H9 (cell line): ENCODE measurements around the gene IDUA. TPM values are rescaled to one million over a fixed set of nuclear protein-coding genes. Genes with fewer than 3 reads are reported as not detected.
A peak's percentile ranks its signal among the peaks of the same experiment; 100 is the strongest.

ENCODE experiments used
- DNase-seq: peaks from one replicate; pipeline ENCODE4 v3.0.0-alpha.2; 2017
- H2AFZ ChIP-seq: one replicate; pipeline ENCODE4 v1.6.1; 2013; ENCODE audit warnings: mild to moderate bottlenecking, low read length, control low read depth, moderate library complexity
- H2AK5ac ChIP-seq: 2 replicates; pipeline ENCODE4 v1.6.1; 2013; ENCODE audit warnings: low read length, control low read depth, mixed read lengths; ENCODE audit not compliant: insufficient read length
- H2BK120ac ChIP-seq: one replicate; pipeline ENCODE4 v1.6.1; 2013; ENCODE audit warnings: low read depth, mild to moderate bottlenecking, low read length, control low read depth, inconsistent platforms; ENCODE audit not compliant: poor library complexity, severe bottlenecking
- H2BK12ac ChIP-seq: 2 replicates; pipeline ENCODE4 v1.6.1; 2013; ENCODE audit warnings: low read length, control low read depth, mixed read lengths, low read depth; ENCODE audit not compliant: insufficient read length
- H2BK15ac ChIP-seq: 2 replicates; pipeline ENCODE4 v1.6.1; 2013; ENCODE audit warnings: low read depth, low read length, control low read depth
- H2BK20ac ChIP-seq: one replicate; pipeline ENCODE4 v1.6.1; 2013; ENCODE audit warnings: low read depth, mild to moderate bottlenecking, low read length, control low read depth, inconsistent platforms; ENCODE audit not compliant: poor library complexity, severe bottlenecking
- H2BK5ac ChIP-seq: 2 replicates; pipeline ENCODE4 v1.6.1; 2013; ENCODE audit warnings: low read length, control low read depth, mixed read lengths; ENCODE audit not compliant: insufficient read length
- H3K14ac ChIP-seq: 2 replicates; pipeline ENCODE4 v1.6.1; 2013; ENCODE audit warnings: low read length, control low read depth; ENCODE audit not compliant: insufficient read depth
- H3K18ac ChIP-seq: 2 replicates; pipeline ENCODE4 v1.6.1; 2013; ENCODE audit warnings: low read depth, mild to moderate bottlenecking, mixed read lengths, low read length, control low read depth; ENCODE audit not compliant: insufficient read length
- H3K23ac ChIP-seq: 2 replicates; pipeline ENCODE4 v1.6.1; 2013; ENCODE audit warnings: low read length, control low read depth, mixed read lengths, low read depth; ENCODE audit not compliant: insufficient read length
- H3K23me2 ChIP-seq: 2 replicates; pipeline ENCODE4 v1.6.1; 2013; ENCODE audit warnings: low read depth, mild to moderate bottlenecking, mixed read lengths, low read length, control low read depth; ENCODE audit not compliant: insufficient read length, poor library complexity, severe bottlenecking
- H3K27ac ChIP-seq: 2 replicates; pipeline ENCODE4 v1.5.1; 2013; ENCODE audit warnings: low read length, control low read depth, mixed read lengths, low read depth; ENCODE audit not compliant: insufficient read length
- H3K27me3 ChIP-seq: 2 replicates; pipeline ENCODE4 v1.6.1; 2013; ENCODE audit warnings: low read length, control low read depth, inconsistent platforms; ENCODE audit not compliant: insufficient read depth
- H3K4ac ChIP-seq: 2 replicates; pipeline ENCODE4 v1.6.1; 2013; ENCODE audit warnings: low read depth, mild to moderate bottlenecking, control low read depth, inconsistent platforms, low read length, moderate library complexity
- H3K4me1 ChIP-seq: 2 replicates; pipeline ENCODE4 v1.6.1; 2013; ENCODE audit warnings: low read length, control low read depth, inconsistent platforms; ENCODE audit not compliant: insufficient read depth
- H3K4me2 ChIP-seq: 2 replicates; pipeline ENCODE4 v1.6.1; 2013; ENCODE audit warnings: low read length, control low read depth, mixed read lengths; ENCODE audit not compliant: insufficient read length, insufficient read depth
- H3K56ac ChIP-seq: 2 replicates; pipeline ENCODE4 v1.6.1; 2013; ENCODE audit warnings: low read depth, mild to moderate bottlenecking, mixed read lengths, low read length, control low read depth; ENCODE audit not compliant: insufficient read length
- H3K79me1 ChIP-seq: 2 replicates; pipeline ENCODE4 v1.6.1; 2013; ENCODE audit warnings: low read depth, mild to moderate bottlenecking, moderate library complexity, low read length, control low read depth, inconsistent platforms; ENCODE audit not compliant: insufficient read depth, poor library complexity, severe bottlenecking
- H3K79me2 ChIP-seq: 2 replicates; pipeline ENCODE4 v1.6.1; 2013; ENCODE audit warnings: low read length, control low read depth, inconsistent platforms; ENCODE audit not compliant: insufficient read depth
- H3K9ac ChIP-seq: 2 replicates; pipeline ENCODE4 v1.6.1; 2013; ENCODE audit warnings: low read length, control low read depth, mixed read lengths; ENCODE audit not compliant: insufficient read length; ENCODE audit errors: extremely low read depth
- H3K9me3 ChIP-seq: one replicate; pipeline ENCODE4 v1.6.1; 2013; ENCODE audit warnings: low read depth, low read length, inconsistent platforms; ENCODE audit not compliant: control insufficient read depth
- H3T11ph ChIP-seq: one replicate; pipeline ENCODE4 v1.6.1; 2013; ENCODE audit warnings: mild to moderate bottlenecking, low read length, control low read depth, inconsistent platforms
- H4K20me1 ChIP-seq: one replicate; pipeline ENCODE4 v1.6.1; 2013; ENCODE audit not compliant: control insufficient read depth, insufficient read length, insufficient read depth
- H4K5ac ChIP-seq: 2 replicates; pipeline ENCODE4 v1.6.1; 2013; ENCODE audit warnings: low read depth, mild to moderate bottlenecking, mixed read lengths, low read length, control low read depth; ENCODE audit not compliant: insufficient read length
- H4K8ac ChIP-seq: replicated peaks from 2 replicates; pipeline ENCODE4 v1.6.1; 2013; ENCODE audit warnings: low read length, control low read depth, mixed read lengths, low read depth; ENCODE audit not compliant: insufficient read length
- H4K91ac ChIP-seq: 2 replicates; pipeline ENCODE4 v1.6.1; 2013; ENCODE audit warnings: low read depth, mild to moderate bottlenecking, moderate library complexity, mixed read lengths, low read length, control low read depth; ENCODE audit not compliant: insufficient read length
- H3K27ac Mint-ChIP-seq, 3 experiments: 2 replicates in 2 of 3; 3 replicates in 1 of 3; pipeline ENCODE4 v1.8.0; 2020 to 2021; ENCODE audit warnings: mixed read lengths in 3 of 3, mild to moderate bottlenecking in 1 of 3, moderate library complexity in 1 of 3
- H3K27me3 Mint-ChIP-seq: 2 replicates; pipeline ENCODE4 v1.8.0; 2021; ENCODE audit warnings: low read depth, mild to moderate bottlenecking, moderate library complexity, mixed read lengths
- H3K36me3 Mint-ChIP-seq, 3 experiments: 2 replicates in 2 of 3; 3 replicates in 1 of 3; pipeline ENCODE4 v1.8.0; 2020 to 2021; ENCODE audit warnings: low read depth in 3 of 3, mixed read lengths in 3 of 3; ENCODE audit not compliant: insufficient read depth in 1 of 3
- H3K4me1 Mint-ChIP-seq, 2 experiments: 2 replicates each; pipeline ENCODE4 v1.8.0; 2020; ENCODE audit warnings: mixed read lengths in 2 of 2
- H3K4me3 Mint-ChIP-seq, 2 experiments: 2 replicates in 1 of 2; 3 replicates in 1 of 2; pipeline ENCODE4 v1.8.0; 2020 to 2021; ENCODE audit warnings: mild to moderate bottlenecking in 2 of 2, mixed read lengths in 2 of 2, moderate library complexity in 1 of 2
- H3K9me3 Mint-ChIP-seq, 2 experiments: 2 replicates in 1 of 2; 3 replicates in 1 of 2; pipeline ENCODE4 v1.8.0; 2020; ENCODE audit warnings: mild to moderate bottlenecking in 2 of 2, mixed read lengths in 2 of 2, moderate library complexity in 1 of 2
- CTCF ChIP-seq: fragments of 200-600 bp; sonication (generic); conservative IDR thresholded peaks from 3 replicates; pipeline ENCODE4 v1.8.0; 2021; ENCODE audit warnings: antibody characterized with exemption, mild to moderate bottlenecking
- WGBS: extraction: QIAGEN DNeasy Blood & Tissue Kit; methylation state at CpG from one replicate; pipeline ENCODE4 v1.1.7; 2013; ENCODE audit warnings: missing lambda C conversion rate, low lambda C conversion rate, mixed read lengths; ENCODE audit not compliant: insufficient read length; ENCODE audit errors: extremely low coverage; 5-methylcytosine and 5-hydroxymethylcytosine counted together
- total RNA-seq: library from RNA; stranded (reverse); gene quantifications from 2 replicates; pipeline ENCODE4 v1.2.1, GENCODE V29; 2021

IDUA gene
- total RNA-seq, 1 experiment from 2014 or later, result 14.5 TPM

GRCh38 chr4:1051472-1051871, 64.6 kb downstream of the IDUA start:
- peak; percentile 17 for DNase-seq
- Histone ChIP-seq H3K23me2 (no peaks in the 10 kb centered on the region), H2BK12ac (no peak overlapping the region), H3K23ac (no peak overlapping the region), H3K18ac (no peak overlapping the region), H4K5ac (no peak overlapping the region), H2BK15ac (no peak overlapping the region), H2BK20ac (no peak overlapping the region), H3K56ac (no peak overlapping the region), H3K14ac (no peak overlapping the region), H2AFZ (no peak overlapping the region), H3K4ac (no peak overlapping the region), H4K20me1 (no peaks in the 10 kb centered on the region), H3T11ph (no peak overlapping the region), H2BK5ac (no peak overlapping the region), H3K79me2 (no peaks in the 10 kb centered on the region), H3K79me1 (no peaks in the 10 kb centered on the region), H3K27ac (no peak overlapping the region), H3K4me2 (no peak overlapping the region), H4K8ac (no peak overlapping the region), H3K9me3 (no peaks in the 10 kb centered on the region), H3K27me3 (no peaks in the 10 kb centered on the region; the same call in 1 of the 2 replicates), H2BK120ac (no peak overlapping the region), H2AK5ac (no peak overlapping the region), H4K91ac (no peak overlapping the region), H3K4me1 (no peaks in the 10 kb centered on the region), H3K9ac (no peak overlapping the region)
- H3K36me3 Mint-ChIP-seq, result peaks cover 0 to 2% (median 0%) of the 10 kb centered on the region in 3 experiments; a peak in 2 of 7 replicates
- no peak overlapping the region for H3K27ac Mint-ChIP-seq
- H3K9me3 Mint-ChIP-seq, result peaks cover 0 to 5% of the 10 kb centered on the region in 2 experiments; a peak in 3 of 5 replicates
- H3K4me3 Mint-ChIP-seq, result no peak overlapping the region
- H3K27me3 Mint-ChIP-seq, result peaks cover 74% of the 10 kb centered on the region
- WGBS, result no CpG with 5 or more reads among the region's 9 CpGs
- peaks cover 5 to 7% of the 10 kb centered on the region in 2 experiments; a peak in 2 of 4 replicates for H3K4me1 Mint-ChIP-seq
- TF ChIP-seq CTCF, result no peak
